Loucy (cell line): Measurements from ENCODE around the gene TM9SF4.

Source experiments
- H2AFZ ChIP-seq: fragments of 200-600 bp; sonication (generic); 2 replicates; pipeline ENCODE4 v1.6.0; 2016; ENCODE audit warnings: antibody characterized with exemption, mild to moderate bottlenecking, low read length, moderate library complexity
- H3F3A ChIP-seq: fragments of 200-600 bp; 2 replicates; pipeline ENCODE4 v1.6.0; 2016; ENCODE audit warnings: antibody characterized with exemption, low read depth, mild to moderate bottlenecking
- H3K27me3 ChIP-seq: fragments of 200-600 bp; sonication (generic); 2 replicates; pipeline ENCODE4 v1.6.1; 2014; ENCODE audit warnings: low read length, mild to moderate bottlenecking; ENCODE audit not compliant: insufficient read depth, poor library complexity, severe bottlenecking
- H3K36me3 ChIP-seq: fragments of 200-600 bp; sonication (generic); 2 replicates; pipeline ENCODE4 v1.6.1; 2016; ENCODE audit warnings: low read length; ENCODE audit not compliant: insufficient read depth
- H3K4me1 ChIP-seq: fragments of 200-600 bp; sonication (generic); 2 replicates; pipeline ENCODE4 v1.5.1; 2014; ENCODE audit warnings: low read length, mild to moderate bottlenecking; ENCODE audit not compliant: insufficient read depth, poor library complexity, severe bottlenecking
- H3K4me2 ChIP-seq: fragments of 200-600 bp; sonication (generic); 2 replicates; pipeline ENCODE4 v1.6.0; 2014; ENCODE audit warnings: antibody characterized with exemption, low read length, low read depth, mild to moderate bottlenecking; ENCODE audit not compliant: poor library complexity, severe bottlenecking
- H3K4me3 ChIP-seq: fragments of 200-600 bp; sonication (generic); 2 replicates; pipeline ENCODE4 v1.5.1; 2014; ENCODE audit warnings: low read length, mild to moderate bottlenecking, mixed read lengths; ENCODE audit not compliant: poor library complexity, severe bottlenecking
- H3K79me2 ChIP-seq: fragments of 200-600 bp; sonication (generic); 2 replicates; pipeline ENCODE4 v1.6.1; 2014; ENCODE audit warnings: low read length; ENCODE audit not compliant: insufficient read depth
- H3K9ac ChIP-seq: fragments of 200-600 bp; sonication (generic); 2 replicates; pipeline ENCODE4 v1.6.0; 2014; ENCODE audit warnings: mild to moderate bottlenecking, low read depth, low read length, moderate library complexity; ENCODE audit not compliant: poor library complexity, severe bottlenecking
- H3K9me2 ChIP-seq: fragments of 200-600 bp; sonication (generic); replicated peaks from 2 replicates; pipeline ENCODE4 v1.6.1; 2016; ENCODE audit warnings: low read depth, low read length, mixed read lengths
- H3K9me3 ChIP-seq: fragments of 200-600 bp; sonication (generic); 2 replicates; pipeline ENCODE4 v1.6.1; 2014; ENCODE audit warnings: mild to moderate bottlenecking, antibody characterized with exemption, low read length, low read depth; ENCODE audit not compliant: insufficient read depth
- H4K20me1 ChIP-seq: fragments of 200-600 bp; sonication (generic); 2 replicates; pipeline ENCODE4 v1.6.0; 2014; ENCODE audit warnings: antibody characterized with exemption, low read length, mild to moderate bottlenecking; ENCODE audit not compliant: insufficient read depth, poor library complexity, severe bottlenecking
- CTCF ChIP-seq: fragments of 200-600 bp; sonication (generic); conservative IDR thresholded peaks from 2 replicates; pipeline ENCODE4 v1.5.1; 2014; ENCODE audit warnings: mild to moderate bottlenecking, antibody characterized with exemption, low read length
- EZH2phosphoT487 ChIP-seq: fragments of 200-600 bp; IDR thresholded peaks from 2 replicates; pipeline ENCODE4 v1.6.1; 2018; ENCODE audit warnings: antibody characterized with exemption, mild to moderate bottlenecking, moderate library complexity, borderline replicate concordance

The TM9SF4 gene

GRCh38 chr20:32064667-32065066 lies 44.8 kb upstream of the TM9SF4 start:
- Histone ChIP-seq H3K27me3 (no peaks in the 10 kb centered on the region), H2AFZ (no peak overlapping the region)
- TF ChIP-seq EZH2phosphoT487 (no peak), CTCF (no peak)

GRCh38 chr20:32067234-32067821 lies 42.2 kb upstream of the TM9SF4 start:
- Histone ChIP-seq H3K36me3 (no peaks in the 10 kb centered on the region), H3K4me2 (no peak overlapping the region), H3K9ac (no peak overlapping the region), H3K4me1 (no peaks in the 10 kb centered on the region), H3K9me2 (no peaks in the 10 kb centered on the region), H3F3A (no peaks in the 10 kb centered on the region), H3K9me3 (no peaks in the 10 kb centered on the region), H2AFZ (no peak overlapping the region), H3K79me2 (no peaks in the 10 kb centered on the region), H3K4me3 (no peak overlapping the region), H4K20me1 (no peaks in the 10 kb centered on the region), H3K27me3 (no peaks in the 10 kb centered on the region)
- TF ChIP-seq CTCF (no peak), EZH2phosphoT487 (no peak)

More at GRCh38 chr20:32064667-32065066, 44.8 kb upstream of the TM9SF4 start:
- Histone ChIP-seq H3K4me1 (no peaks in the 10 kb centered on the region), H4K20me1 (no peaks in the 10 kb centered on the region), H3K4me2 (no peak overlapping the region), H3K9ac (no peak overlapping the region), H3F3A (no peaks in the 10 kb centered on the region), H3K36me3 (no peaks in the 10 kb centered on the region), H3K79me2 (no peaks in the 10 kb centered on the region), H3K9me3 (no peaks in the 10 kb centered on the region), H3K9me2 (no peaks in the 10 kb centered on the region), H3K4me3 (no peak overlapping the region)

GRCh38 chr20:32068174-32068573 lies 41.3 kb upstream of the TM9SF4 start:
- Histone ChIP-seq H3K9ac (no peak overlapping the region), H3K9me3 (no peaks in the 10 kb centered on the region), H3K4me3 (no peak overlapping the region), H3K9me2 (no peaks in the 10 kb centered on the region), H4K20me1 (no peaks in the 10 kb centered on the region), H2AFZ (no peak overlapping the region), H3K36me3 (no peaks in the 10 kb centered on the region), H3K4me2 (no peak overlapping the region), H3F3A (no peaks in the 10 kb centered on the region), H3K27me3 (no peaks in the 10 kb centered on the region), H3K4me1 (no peaks in the 10 kb centered on the region), H3K79me2 (no peaks in the 10 kb centered on the region)
- TF ChIP-seq EZH2phosphoT487 (no peak), CTCF (no peak)
